ENCODE data around the gene PLEKHG3. TPM values are rescaled to one million over a fixed set of nuclear protein-coding genes. Genes with fewer than 3 reads are reported as not detected.
"Not testable (repeated sequence)": the region's sequence is repeated elsewhere in the genome, so short reads cannot be mapped to it uniquely, and the experiment has no call there.

PLEKHG3 gene
- 16.6 TPM for total RNA-seq
- long read RNA-seq, partial matches to known transcripts = 9 of 13 reads
- long read RNA-seq, other reads (novel, unspliced or antisense) = 3 of 13 reads

DNA sequence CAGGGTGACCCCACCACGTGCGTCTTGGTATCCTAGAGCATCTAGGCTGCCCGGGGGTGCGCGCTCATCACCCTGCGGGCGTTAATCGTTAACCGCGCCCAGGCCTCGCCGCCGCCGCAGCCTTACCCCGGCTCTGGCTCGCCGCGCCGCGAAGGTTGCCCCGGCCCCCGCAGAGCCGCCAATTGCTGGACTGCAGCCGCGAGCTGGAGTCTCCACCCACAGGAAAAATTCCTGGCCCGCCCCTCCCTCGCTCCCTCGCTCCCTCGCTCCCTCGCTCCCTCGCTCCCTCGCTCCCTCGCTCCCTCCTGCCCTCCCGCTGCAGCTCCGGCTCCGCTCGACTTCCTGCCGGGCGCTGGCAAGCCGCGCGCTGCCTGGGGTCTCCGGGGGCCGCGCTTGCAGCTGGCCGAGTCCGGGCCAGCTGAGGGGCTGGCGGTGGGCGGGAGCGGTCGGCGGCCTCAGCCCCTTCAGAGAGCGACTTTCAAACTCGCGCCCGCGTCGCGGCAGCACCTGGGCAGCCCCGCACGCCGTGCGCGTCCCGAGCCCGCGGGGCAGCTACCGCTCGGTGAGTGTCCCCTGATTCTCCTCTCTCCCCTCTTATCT lies at the start of gene PLEKHG3:
PLEKHG3 (plus strand) TSS at position 282 of the 600 bp plus-strand sequence. CDS start 23,208 bp downstream, outside the sequence.
- intact Hi-C loops (cut with DNase I) = no loop called here
- DNase-seq (peak; percentile 89), ATAC-seq (ENCODE audit: poor library complexity) (peak; percentile 87)

DNA sequence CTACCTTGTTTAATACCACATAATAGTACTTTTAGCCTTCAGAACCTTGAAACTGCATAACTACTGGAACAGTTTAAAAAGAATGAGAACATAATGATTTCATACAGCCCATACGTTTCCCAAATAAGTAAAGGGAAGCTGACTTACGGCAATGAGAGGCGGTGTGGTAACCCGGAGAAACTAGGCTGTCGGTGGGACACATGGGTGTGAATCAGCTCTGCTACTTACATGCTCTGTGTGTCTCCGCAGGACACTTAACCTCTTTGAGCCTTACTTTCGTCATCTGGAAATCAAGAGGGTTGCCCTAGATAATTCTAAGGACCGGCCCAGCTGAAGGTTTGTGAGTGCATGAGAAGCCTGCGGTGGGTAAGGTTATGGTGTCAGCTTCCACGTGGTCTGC lies 49.3 kb upstream of the PLEKHG3 start:
- intact Hi-C loops (cut with DNase I) = no loop called here

DNA sequence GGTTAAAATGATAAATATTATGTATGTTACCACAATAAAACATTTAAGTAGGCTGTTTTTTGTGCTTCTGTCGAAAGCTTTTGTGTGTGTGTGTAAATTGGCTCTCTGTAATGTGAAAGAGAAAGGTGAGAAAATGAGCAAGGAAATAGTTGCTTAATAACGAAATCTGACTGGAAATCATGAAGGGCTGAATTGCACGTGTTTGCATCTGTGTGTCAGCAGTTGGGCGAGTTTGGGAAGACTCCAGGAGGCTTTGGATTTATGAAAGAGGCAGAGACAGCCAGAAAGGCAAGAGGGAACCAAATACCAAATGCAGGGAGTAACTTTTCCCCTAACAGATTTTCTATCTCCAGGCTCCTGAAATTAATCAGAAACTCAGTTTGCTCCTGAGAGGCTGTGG lies 47.2 kb upstream of the PLEKHG3 start:
- ATAC-seq (ENCODE audit: poor library complexity) = peak; percentile 38
- intact Hi-C loops (cut with DNase I) = no loop called here
- DNase-seq = no peak

More for the DNA sequence above, 49.3 kb upstream of the PLEKHG3 start:
- no peak for DNase-seq
- ATAC-seq (ENCODE audit: poor library complexity) = peak; percentile 27

DNA sequence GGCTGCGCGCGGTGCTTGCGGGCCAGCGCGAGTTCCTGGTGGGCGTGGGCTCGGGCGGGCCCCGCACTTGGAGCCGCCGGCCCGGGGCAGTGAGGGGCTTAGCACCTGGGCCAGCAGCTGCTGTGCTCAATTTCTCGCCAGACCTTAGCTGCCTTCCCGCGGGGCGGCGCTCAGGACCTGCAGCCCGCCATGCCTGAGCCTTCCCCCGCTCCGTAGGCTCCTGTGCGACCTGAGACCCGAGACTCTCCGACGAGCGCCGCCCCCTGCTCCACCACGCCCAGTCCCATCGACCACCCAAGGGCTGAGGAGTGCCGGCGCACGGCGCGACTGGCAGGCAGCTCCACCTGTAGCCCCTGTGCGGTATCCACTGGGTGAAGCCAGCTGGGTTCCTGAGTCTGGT lies 46.0 kb upstream of the PLEKHG3 start:
- ATAC-seq (ENCODE audit: poor library complexity) = no peak
- no peak for DNase-seq
- intact Hi-C loops (cut with DNase I) = no loop called here

DNA sequence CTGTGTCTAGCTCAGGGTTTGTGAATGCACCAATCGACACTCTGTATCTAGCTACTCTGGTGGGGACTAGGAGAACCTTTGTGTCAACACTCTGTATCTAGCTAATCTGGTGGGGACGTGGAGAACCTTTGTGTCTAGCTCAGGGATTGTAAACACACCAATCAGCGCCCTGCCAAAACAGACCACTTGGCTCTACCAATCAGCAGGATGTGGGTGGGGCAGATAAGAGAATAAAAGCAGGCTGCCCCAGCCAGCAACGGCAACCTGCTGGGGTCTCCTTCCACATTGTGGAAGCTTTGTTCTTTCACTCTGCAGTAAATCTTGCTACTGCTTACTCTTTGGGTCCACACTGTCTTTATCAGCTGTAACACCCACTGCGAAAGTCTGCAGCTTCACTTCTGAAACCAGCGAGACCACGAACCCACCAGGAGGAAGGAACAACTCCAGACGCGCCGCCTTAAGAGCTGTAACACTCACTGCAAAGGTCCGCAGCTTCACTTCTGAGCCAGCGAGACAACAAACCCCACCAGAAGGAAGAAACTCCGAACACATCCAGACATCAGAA lies 45.4 kb upstream of the PLEKHG3 start:
- DNase-seq; intact Hi-C loops (cut with DNase I); ATAC-seq (ENCODE audit: poor library complexity): not testable (repeated sequence)

DNA sequence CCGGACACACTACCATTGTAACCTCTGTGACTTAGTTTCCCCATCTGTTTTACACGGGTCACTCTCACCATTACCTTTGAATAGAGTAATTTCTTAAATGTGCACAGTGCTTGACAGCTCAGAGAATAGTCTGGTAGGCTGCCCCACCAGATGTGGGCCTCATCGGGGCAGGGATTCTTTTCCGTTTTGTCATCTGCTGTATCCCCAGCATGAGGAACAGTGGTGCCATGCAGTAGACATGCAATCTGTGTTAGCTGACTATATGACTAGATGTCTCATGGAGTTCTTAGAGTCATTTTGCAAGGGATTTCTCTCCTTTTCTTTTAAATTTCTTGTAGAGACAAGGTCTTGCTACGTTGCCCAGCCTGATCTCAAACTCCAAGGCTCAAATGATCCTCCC lies 44.9 kb upstream of the PLEKHG3 start:
- DNase-seq (no peak), ATAC-seq (ENCODE audit: poor library complexity) (no peak)
- intact Hi-C loops (cut with DNase I) = no loop called here

DNA sequence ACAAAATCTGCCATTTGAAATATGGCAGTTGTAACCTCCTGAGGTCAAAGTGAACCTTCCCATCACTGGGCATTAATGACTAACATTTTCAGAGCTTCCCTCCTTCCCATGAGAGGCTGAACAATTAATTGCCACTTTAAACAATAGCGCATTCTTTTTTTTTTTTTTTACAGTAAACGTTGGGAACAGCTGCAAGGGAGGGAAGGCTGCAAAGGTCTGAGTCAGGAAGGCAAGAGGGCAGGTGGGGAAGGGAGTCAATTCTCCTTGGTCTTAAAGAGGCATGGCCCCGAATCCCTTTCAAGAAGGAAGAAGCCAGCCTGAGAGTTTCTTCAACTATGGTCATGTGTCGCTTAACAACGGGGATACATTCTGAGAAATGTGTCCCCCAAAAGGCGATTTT lies 41.0 kb upstream of the PLEKHG3 start:
- DNase-seq = no peak
- intact Hi-C loops (cut with DNase I) = no loop called here
- ATAC-seq (ENCODE audit: poor library complexity) = no peak

DNA sequence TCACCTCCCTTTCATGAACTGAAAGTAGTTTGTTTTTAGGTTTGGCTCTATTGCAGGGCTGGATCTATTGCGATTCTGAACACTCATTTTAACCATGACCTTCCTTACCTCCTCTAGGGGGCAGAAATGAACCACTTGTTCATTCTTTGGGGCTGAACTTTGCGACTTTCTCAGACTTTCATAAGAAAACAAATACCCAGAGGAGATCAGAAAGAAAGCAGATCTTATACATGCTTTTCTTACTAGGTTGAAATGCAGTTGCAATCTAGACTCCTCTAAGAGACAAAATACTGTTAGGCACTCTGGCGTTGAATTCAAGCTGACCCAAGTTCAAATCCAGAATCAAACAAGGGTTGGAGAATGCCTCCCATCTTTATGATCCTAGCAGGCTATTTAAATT lies 32.6 kb upstream of the PLEKHG3 start:
- intact Hi-C loops (cut with DNase I) = no loop called here
- ATAC-seq (ENCODE audit: poor library complexity) = peak; percentile 77
- DNase-seq = no peak

DNA sequence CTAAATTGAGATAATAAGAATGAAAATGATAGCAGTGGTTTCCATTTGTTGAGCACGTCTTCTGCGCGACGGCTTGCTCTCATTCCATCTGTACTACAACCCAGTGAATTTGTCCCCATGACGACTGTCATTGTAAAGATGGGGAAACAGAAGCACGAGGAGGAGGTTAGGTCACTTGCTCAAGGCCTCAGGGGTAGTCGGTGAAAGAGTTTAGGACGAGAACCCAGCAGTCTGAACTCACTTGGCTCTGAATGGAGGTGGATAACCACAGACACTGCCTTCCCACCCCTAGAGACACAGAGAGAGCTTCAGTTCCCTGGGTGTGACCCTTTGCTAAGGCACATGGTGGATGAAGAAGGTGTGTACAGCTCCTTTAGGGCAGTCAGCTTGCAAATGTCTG lies 30.9 kb upstream of the PLEKHG3 start:
- intact Hi-C loops (cut with DNase I) = loop anchor here (2.0 kb wide), 1 partner anchor 91 kb away; no protein-coding TSS in a partner anchor
- ATAC-seq (ENCODE audit: poor library complexity) = no peak
- no peak for DNase-seq

DNA sequence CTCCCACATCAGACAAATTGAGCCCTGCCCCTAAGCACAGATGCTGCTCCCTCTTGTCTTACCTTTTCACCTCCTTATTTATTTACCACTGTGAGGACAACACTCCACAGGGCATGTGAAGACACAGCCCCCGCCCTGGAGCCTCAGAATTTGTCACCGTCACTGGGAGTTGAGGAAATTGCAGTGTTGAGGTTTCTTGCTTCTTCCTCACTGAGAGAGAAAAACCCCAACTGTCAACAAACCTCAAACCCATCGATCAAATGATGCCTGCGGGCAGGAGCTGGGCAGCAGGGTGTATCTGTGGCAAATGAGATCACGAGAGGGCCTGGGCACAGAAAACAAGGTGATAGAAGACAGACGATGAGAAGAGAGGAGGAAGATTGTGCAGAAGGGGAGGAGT lies 30.5 kb upstream of the PLEKHG3 start:
- peak; percentile 53 for DNase-seq
- ATAC-seq (ENCODE audit: poor library complexity) = no peak
- intact Hi-C loops (cut with DNase I) = loop anchor here (2.0 kb wide), 1 partner anchor 91 kb away; no protein-coding TSS in a partner anchor

DNA sequence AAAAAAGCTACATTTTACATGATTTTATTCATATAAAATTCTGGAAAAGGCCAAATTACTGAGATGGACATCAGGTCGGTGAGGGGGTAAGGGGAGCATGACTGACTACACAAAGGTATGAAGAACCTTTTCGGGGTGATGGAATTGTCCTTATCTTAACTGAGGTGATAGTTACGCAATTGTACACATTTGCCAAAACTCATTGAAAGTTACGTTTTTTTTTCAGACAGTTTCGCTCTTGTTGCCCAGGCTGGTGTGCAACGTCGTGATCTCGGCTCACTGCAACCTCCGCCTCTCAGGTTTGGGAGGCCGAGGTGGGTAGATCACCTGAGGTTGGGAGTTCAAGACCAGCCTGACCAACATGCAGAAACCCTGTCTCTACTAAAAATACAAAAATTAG lies 29.4 kb upstream of the PLEKHG3 start:
- intact Hi-C loops (cut with DNase I) = no loop called here
- DNase-seq = no peak
- no peak for ATAC-seq (ENCODE audit: poor library complexity)

DNA sequence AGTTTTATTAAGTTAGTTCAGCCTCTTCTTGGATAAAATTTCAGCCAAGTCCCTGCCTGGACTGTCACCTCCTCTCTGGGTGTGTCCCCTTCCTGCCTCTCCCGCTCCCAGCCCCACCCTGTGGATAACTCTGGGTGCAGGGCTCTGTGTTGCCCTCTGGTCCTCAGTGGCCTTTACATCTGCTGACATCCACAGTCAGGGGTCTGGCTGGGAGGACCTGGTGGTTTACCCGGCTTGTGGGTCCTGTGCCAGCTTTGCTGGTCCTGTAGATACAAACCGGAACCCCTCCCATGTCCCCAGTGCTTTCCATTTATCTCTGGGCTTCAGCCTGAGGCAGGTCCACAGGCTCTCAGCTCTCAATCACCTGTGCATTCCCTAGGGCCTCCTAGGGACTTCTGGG lies 28.9 kb upstream of the PLEKHG3 start:
- ATAC-seq (ENCODE audit: poor library complexity) (no peak), DNase-seq (no peak)
- intact Hi-C loops (cut with DNase I) = no loop called here

DNA sequence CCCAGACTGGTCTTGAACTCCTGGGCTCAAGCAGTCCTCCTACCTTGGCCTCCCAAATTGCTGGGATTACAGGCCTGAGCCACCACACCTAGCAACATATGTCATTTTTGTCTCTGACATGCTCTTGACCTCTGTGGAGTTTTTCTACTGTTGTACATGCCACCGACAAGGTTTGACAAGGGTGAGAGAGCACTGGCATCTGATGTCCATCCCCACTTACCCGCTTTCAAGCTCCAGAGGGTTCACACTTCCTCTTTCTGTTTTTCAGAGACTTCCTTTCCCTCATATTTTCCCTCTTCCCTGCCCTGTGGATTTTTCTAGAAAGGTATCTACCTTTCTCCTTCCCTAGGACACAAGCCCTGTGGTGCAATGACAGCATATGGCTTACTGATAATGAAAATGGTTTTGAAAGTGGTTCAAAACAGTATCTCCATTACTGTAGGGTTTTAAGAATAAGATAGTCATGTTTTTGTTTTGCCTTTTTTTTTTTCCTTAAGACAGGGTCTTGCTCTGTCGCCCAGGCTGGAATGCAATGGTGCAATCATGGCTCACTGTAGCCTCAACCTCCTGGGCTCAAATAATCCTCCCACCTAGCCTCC lies 27.7 kb upstream of the PLEKHG3 start:
- ATAC-seq (ENCODE audit: poor library complexity) (no peak), DNase-seq (no peak)
- intact Hi-C loops (cut with DNase I) = no loop called here

DNA sequence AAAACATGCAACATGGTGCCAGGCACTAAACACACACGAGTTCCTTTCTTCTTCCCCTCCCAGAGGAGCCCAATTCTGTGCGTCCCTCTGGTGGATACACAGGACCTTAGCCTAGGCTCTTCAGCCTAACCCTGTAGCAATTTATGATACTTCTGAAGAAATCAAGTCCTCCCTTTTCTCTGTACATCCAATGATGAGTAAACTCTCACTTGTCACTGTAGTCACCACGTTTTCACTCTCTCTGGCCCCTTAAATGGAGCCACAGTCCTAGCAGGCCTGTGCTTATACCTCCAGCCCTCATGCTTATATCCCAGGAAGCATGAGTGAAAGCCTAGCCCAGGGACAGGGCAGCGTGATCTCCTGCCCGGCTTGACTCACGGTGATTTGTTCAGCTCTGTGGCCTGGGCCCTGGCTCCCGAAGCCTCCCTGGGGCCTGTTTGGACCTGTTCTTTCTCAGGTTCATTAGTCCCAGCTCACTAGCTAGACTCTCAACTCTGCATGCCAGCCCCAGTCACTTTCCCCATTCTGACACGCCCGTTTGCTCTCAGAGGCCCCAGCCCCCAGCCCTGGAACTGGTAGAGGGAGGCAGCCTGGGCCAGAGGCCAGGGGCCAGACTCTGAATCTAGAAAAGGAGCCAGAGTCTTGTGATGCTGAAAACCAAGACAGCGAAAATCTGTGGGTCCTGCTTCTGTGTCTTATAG lies 24.1 kb upstream of the PLEKHG3 start:
- DNase-seq (no peak), ATAC-seq (ENCODE audit: poor library complexity) (no peak)
- intact Hi-C loops (cut with DNase I) = no loop called here

DNA sequence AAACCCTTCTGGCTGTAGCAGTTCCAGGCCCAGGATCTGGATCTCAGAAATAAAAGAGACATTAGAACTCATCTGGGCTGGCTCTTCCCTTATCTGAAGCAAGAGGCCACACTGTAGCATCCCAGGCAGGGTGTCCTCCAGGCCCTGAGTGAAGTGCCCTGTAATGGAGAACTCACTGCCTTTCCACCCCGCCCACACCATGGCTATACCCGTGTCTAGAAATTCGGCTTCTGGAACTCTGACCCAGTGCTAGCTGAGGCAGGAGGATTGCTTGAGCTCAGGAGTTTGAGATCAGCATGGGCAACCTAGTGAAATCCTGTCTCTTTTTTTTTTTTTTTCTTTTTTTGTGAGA lies 23.5 kb upstream of the PLEKHG3 start:
- intact Hi-C loops (cut with DNase I) = no loop called here
- ATAC-seq (ENCODE audit: poor library complexity) (no peak), DNase-seq (no peak)

DNA sequence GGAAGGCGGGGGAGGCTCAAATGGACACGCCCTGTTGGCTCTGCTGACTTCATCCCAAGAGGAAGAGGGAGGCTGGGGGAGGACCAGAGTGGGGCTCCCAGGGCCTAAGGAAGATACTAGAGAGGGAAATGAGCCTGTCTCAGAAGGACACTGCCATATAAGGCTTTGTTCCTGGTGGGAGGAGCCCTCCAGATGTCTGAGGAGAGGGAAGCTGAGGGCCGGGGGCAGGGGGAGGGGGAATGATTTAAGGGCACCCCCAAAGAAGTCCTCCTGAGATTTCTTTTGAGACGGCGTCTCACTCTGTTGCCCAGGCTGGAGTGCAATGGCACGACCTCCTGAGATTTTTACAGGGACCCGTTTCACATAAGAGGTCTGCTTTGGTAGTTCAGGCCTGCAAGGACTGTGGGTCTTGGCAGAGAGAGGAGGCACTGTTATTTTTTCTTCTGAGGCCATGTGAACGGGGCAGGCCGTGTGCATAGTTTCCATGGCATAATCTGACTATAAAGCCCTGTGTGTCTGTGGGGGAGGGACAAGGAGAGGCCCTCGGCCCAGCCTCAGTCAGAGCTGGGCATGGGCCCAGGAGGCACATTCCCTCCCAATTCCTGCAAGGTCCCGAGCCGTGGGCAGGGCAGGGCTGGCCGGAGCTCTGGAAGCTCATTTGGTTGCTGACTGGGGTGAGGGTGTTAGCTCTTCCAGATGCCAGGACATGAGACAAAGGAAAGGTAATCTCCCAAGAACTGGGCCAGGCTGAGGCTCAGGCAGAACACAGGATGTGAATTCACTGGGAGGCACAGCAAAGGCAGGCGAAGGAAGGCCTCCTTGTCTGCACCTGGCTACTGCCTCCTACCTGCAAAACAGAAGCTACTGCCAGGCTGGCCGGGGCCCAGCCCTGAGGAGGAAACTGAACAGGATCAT lies 22.2 kb upstream of the PLEKHG3 start:
- ATAC-seq (ENCODE audit: poor library complexity) = peak; percentile 84
- intact Hi-C loops (cut with DNase I) = no loop called here
- DNase-seq = peak; percentile 79

DNA sequence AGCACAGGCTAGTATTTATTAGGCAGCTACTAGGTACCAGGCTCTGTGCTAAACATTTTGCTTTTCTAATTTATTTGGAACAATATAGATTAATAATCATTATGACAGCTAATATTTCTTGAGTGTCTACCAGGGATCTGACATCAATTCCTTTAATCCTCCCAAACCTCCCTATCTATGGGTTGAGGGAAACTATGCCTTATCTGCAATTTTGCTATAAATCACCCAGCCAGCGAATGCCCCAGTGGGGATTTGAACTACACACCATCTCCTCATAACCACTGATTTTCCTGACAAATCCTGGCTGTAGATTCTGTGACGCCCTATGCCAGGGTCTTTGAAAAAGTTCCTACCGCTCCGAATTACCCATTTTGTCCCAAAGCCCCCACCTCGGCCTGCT lies 21.4 kb upstream of the PLEKHG3 start:
- intact Hi-C loops (cut with DNase I) = no loop called here
- no peak for DNase-seq
- ATAC-seq (ENCODE audit: poor library complexity) = no peak

DNA sequence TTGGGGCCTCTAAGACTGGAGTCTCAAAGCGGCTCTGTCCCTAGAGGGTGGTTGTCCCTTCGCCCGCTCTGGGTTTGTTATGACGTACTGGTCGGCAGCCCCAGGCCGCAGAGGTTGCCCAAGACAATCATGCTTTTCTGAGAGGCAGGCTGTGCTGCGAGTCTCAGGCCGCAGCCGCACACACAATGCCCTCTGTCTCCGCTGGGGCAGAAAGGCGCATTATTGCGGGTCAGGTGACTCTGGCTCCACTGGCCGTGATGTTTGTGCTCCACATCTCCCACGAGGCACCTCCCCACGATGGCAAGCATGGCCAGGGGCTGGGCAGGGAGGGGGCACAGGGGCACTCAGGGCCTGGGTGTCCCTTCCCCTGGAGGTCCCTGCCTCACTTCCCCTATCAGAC lies 21.0 kb upstream of the PLEKHG3 start:
- intact Hi-C loops (cut with DNase I) = no loop called here

DNA sequence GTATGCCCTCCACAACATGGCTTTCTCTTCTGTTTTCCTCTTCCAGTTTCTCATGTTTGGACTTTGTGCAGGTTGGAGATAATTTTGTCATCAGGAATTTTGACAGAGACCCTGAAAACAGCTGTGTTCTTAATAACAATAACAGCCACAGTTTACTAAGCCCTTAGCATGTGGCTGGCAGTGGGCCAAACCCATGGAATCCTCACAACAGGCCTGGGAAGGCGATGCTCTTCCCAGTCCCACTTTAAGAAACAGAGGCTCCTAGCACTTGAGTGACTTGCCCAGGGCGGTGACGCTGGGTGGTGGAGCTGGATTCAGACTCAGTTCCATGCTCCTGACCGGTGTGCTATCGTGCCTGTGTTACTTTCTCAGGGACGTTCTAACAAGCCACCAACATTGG lies 20.1 kb upstream of the PLEKHG3 start:
- intact Hi-C loops (cut with DNase I) = no loop called here
- peak; percentile 61 for DNase-seq
- ATAC-seq (ENCODE audit: poor library complexity) = no peak

More for the DNA sequence above, 21.0 kb upstream of the PLEKHG3 start:
- ATAC-seq (ENCODE audit: poor library complexity) = no peak
- no peak for DNase-seq

All from Right ventricle myocardium superior (tissue), 1 donor.